Caco-2 (cell line): ENCODE data around the gene CACNA1S. TPM values are rescaled to one million over a fixed set of nuclear protein-coding genes. Genes with fewer than 3 reads are reported as not detected.

Source experiments
- BruUV-seq: library from RNA; stranded (reverse); fragments of 400-500 nt; replicated peaks from 2 replicates; lab custom pipeline; 2021; lab: Mats Ljungman, UMichigan
- CTCF ChIA-PET: fragments of 300-600 bp; sonication (Branson Sonifier 250); formaldehyde crosslinking; loops from one replicate; lab custom pipeline; 2022; ENCODE audit warnings: antibody characterized with exemption; lab: Charles Lee
- POLR2A ChIA-PET: fragments of 300-600 bp; sonication (Branson Sonifier 250); formaldehyde crosslinking; loops from one replicate; lab custom pipeline; 2022; ENCODE audit warnings: antibody characterized with exemption; lab: Charles Lee
- DNase-seq, 2 experiments: peaks; one replicate each; pipeline versions ENCODE4 v3.0.0 to v3.0.0-alpha.2; 2020 to 2022
- H3K27me3 ChIP-seq: replicated peaks from 2 replicates; pipeline ENCODE4 v1.6.0; 2011; ENCODE audit warnings: low read length; ENCODE audit not compliant: control insufficient read depth, insufficient read depth
- H3K36me3 ChIP-seq: 2 replicates; pipeline ENCODE4 v1.5.1; 2011; ENCODE audit warnings: low read length; ENCODE audit not compliant: control insufficient read depth, insufficient read depth
- H3K4me1 ChIP-seq: fragments of 250-450 bp; sonication (Bioruptor Pico); 2 replicates; pipeline ENCODE4 v1.5.1; 2020; ENCODE audit warnings: mild to moderate bottlenecking
- H3K4me3 ChIP-seq: 2 replicates; pipeline ENCODE4 v1.5.1; 2011; ENCODE audit warnings: low read depth, mild to moderate bottlenecking, control low read depth, low read length
- H3K9me3 ChIP-seq: fragments of 250-450 bp; sonication (Bioruptor Pico); 2 replicates; pipeline ENCODE4 v1.5.1; 2020; ENCODE audit warnings: mild to moderate bottlenecking, moderate library complexity
- H3K27ac Mint-ChIP-seq: one replicate; pipeline ENCODE4 v1.8.0; 2022; ENCODE audit warnings: mixed read lengths; ENCODE audit not compliant: unreplicated experiment
- H3K27me3 Mint-ChIP-seq: one replicate; pipeline ENCODE4 v1.8.0; 2022; ENCODE audit warnings: mixed read lengths; ENCODE audit not compliant: insufficient read depth, unreplicated experiment
- H3K36me3 Mint-ChIP-seq: one replicate; pipeline ENCODE4 v1.8.0; 2022; ENCODE audit warnings: mild to moderate bottlenecking, mixed read lengths; ENCODE audit not compliant: insufficient read depth, unreplicated experiment
- H3K4me1 Mint-ChIP-seq: one replicate; pipeline ENCODE4 v1.8.0; 2022; ENCODE audit warnings: low read depth, mixed read lengths; ENCODE audit not compliant: unreplicated experiment
- H3K4me3 Mint-ChIP-seq: one replicate; pipeline ENCODE4 v1.8.0; 2022; ENCODE audit warnings: mild to moderate bottlenecking, moderate library complexity, mixed read lengths; ENCODE audit not compliant: unreplicated experiment
- H3K9me3 Mint-ChIP-seq: one replicate; pipeline ENCODE4 v1.8.0; 2022; ENCODE audit warnings: mixed read lengths; ENCODE audit not compliant: unreplicated experiment
- CTCF ChIP-seq, 2 experiments: fragments of 200-600 bp in 1 of 2; IDR thresholded peaks; 1 replicate in 1 of 2; 2 replicates in 1 of 2; pipeline versions ENCODE4 v1.5.1 to v1.8.0; 2011 to 2022; ENCODE audit warnings: antibody characterized with exemption in 1 of 2, control low read depth in 1 of 2, inconsistent platforms in 1 of 2, low read depth in 1 of 2, low read length in 1 of 2, mild to moderate bottlenecking in 1 of 2, moderate library complexity in 1 of 2; ENCODE audit not compliant: insufficient read depth in 1 of 2, severe bottlenecking in 1 of 2, unreplicated experiment in 1 of 2
- intact Hi-C: fragments of 100-400 bp; cut with micrococcal nuclease; formaldehyde crosslinking; loops from one replicate; pipeline ENCODE4 v1.10.0; 2022; ENCODE audit not compliant: unreplicated experiment
- total RNA-seq: library from RNA; stranded (reverse); gene quantifications from 2 replicates; pipeline ENCODE4 v1.2.3, GENCODE V29; 2022

CACNA1S gene
- total RNA-seq, 1 experiment from 2014 or later: 0.07 TPM

- H3K36me3 Mint-ChIP-seq: no peaks in the 10 kb centered on the region
- no TSS peak for BruUV-seq
- H3K27ac Mint-ChIP-seq: no peak overlapping the region
- Histone ChIP-seq H3K9me3 (no peaks in the 10 kb centered on the region), H3K36me3 (no peaks in the 10 kb centered on the region), H3K27me3 (no peaks in the 10 kb centered on the region), H3K4me1 (no peaks in the 10 kb centered on the region), H3K4me3 (no peak overlapping the region)
- peaks cover 2% of the 10 kb centered on the region for H3K27me3 Mint-ChIP-seq
- H3K4me1 Mint-ChIP-seq: no peaks in the 10 kb centered on the region
- no peak for TF ChIP-seq CTCF (IDR thresholded peaks at IDR 0.05; ENCODE audit: insufficient read depth in 1 of 2, low read depth in 1 of 2, low read length in 1 of 2, severe bottlenecking in 1 of 2, unreplicated experiment in 1 of 2)
- H3K4me3 Mint-ChIP-seq: no peak overlapping the region
- H3K9me3 Mint-ChIP-seq: no peaks in the 10 kb centered on the region
- intact Hi-C loops: no loop called here
- ChIA-PET POLR2A (no interaction called here), CTCF (no interaction called here)
- DNase-seq: no peak
Measured at GRCh38 chr1:201072922-201073321, 39.3 kb downstream of the CACNA1S start.

- Mint-ChIP-seq H3K27me3 (peaks cover 2% of the 10 kb centered on the region), H3K4me1 (no peaks in the 10 kb centered on the region), H3K9me3 (no peaks in the 10 kb centered on the region), H3K36me3 (no peaks in the 10 kb centered on the region), H3K4me3 (no peak overlapping the region), H3K27ac (no peak overlapping the region)
- no peaks in the 10 kb centered on the region for H3K36me3 ChIP-seq
- intact Hi-C loops: no loop called here
- no peaks in the 10 kb centered on the region for H3K4me1 ChIP-seq
- H3K4me3 ChIP-seq: no peak overlapping the region
- CTCF ChIA-PET: no interaction called here
- POLR2A ChIA-PET: no interaction called here
- no peak for DNase-seq
- no TSS peak for BruUV-seq
- no peaks in the 10 kb centered on the region for H3K27me3 ChIP-seq
- TF ChIP-seq CTCF (IDR thresholded peaks at IDR 0.05; ENCODE audit: insufficient read depth in 1 of 2, low read depth in 1 of 2, low read length in 1 of 2, severe bottlenecking in 1 of 2, unreplicated experiment in 1 of 2): no peak
- no peaks in the 10 kb centered on the region for H3K9me3 ChIP-seq
Measured at GRCh38 chr1:201072149-201072548, 40.1 kb downstream of the CACNA1S start.

- Histone ChIP-seq H3K36me3 (no peaks in the 10 kb centered on the region), H3K27me3 (no peaks in the 10 kb centered on the region), H3K4me3 (no peak overlapping the region), H3K9me3 (no peaks in the 10 kb centered on the region), H3K4me1 (no peaks in the 10 kb centered on the region)
- H3K4me1 Mint-ChIP-seq: no peaks in the 10 kb centered on the region
- POLR2A ChIA-PET: no interaction called here
- no peak for DNase-seq
- H3K27me3 Mint-ChIP-seq: peaks cover 2% of the 10 kb centered on the region
- no peaks in the 10 kb centered on the region for H3K9me3 Mint-ChIP-seq
- CTCF ChIA-PET: no interaction called here
- H3K27ac Mint-ChIP-seq: no peak overlapping the region
- no peak for TF ChIP-seq CTCF (IDR thresholded peaks at IDR 0.05; ENCODE audit: insufficient read depth in 1 of 2, low read depth in 1 of 2, low read length in 1 of 2, severe bottlenecking in 1 of 2, unreplicated experiment in 1 of 2)
- no peak overlapping the region for H3K4me3 Mint-ChIP-seq
- BruUV-seq: no TSS peak
- H3K36me3 Mint-ChIP-seq: no peaks in the 10 kb centered on the region
- intact Hi-C loops: no loop called here
Measured at GRCh38 chr1:201069636-201070035, 42.6 kb downstream of the CACNA1S start.
